AG09309 (cell line): ENCODE measurements around the gene TNNT2.

Experiments
- DNase-seq: peaks from one replicate; pipeline ENCODE4 v3.0.0-alpha.2; 2010; ENCODE audit warnings: low read depth
- H3K4me3 ChIP-seq: 2 replicates; pipeline ENCODE4 v1.5.1; 2011; ENCODE audit warnings: mild to moderate bottlenecking, low read depth, low read length, moderate library complexity; ENCODE audit not compliant: control insufficient read depth
- CTCF ChIP-seq: IDR thresholded peaks from 2 replicates; pipeline ENCODE4 v1.5.1; 2011; ENCODE audit warnings: mild to moderate bottlenecking, low read depth, low read length, inconsistent platforms; ENCODE audit not compliant: insufficient read depth, control insufficient read depth; ENCODE audit errors: missing control alignments

TNNT2 gene

GRCh38 chr1:201404722-201405483 is 27.4 kb upstream of the TNNT2 start:
- DNase-seq: no peak

DNA sequence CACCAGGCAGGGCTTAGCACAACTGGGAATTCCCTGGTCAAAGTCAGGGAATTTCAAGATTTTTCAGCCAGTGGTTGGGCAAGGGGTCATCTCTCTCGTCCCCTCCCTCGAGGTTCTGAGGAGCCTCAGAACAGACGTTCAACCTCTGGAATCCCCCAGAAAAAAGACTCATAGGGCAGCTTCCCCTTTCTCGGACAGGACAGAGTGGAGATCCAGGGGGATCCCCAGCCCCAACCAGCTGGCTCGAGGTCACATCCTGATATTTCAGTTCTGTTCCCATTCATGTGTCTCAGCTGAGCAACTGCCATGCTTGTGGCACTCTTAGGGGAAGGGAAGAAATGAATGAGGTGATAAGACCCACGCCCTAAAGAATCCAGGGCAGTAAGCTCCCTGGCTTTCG is 26.6 kb upstream of the TNNT2 start:
- no peak overlapping the region for H3K4me3 ChIP-seq
- TF ChIP-seq CTCF: no peak

More at GRCh38 chr1:201404722-201405483, 27.4 kb upstream of the TNNT2 start:
- no peak overlapping the region for H3K4me3 ChIP-seq
- TF ChIP-seq CTCF: no peak

GRCh38 chr1:201403359-201403758 is 25.9 kb upstream of the TNNT2 start:
- no peak overlapping the region for H3K4me3 ChIP-seq
- no peak for DNase-seq
- no peak for TF ChIP-seq CTCF

More for the DNA sequence above, 26.6 kb upstream of the TNNT2 start:
- DNase-seq: no peak

DNA sequence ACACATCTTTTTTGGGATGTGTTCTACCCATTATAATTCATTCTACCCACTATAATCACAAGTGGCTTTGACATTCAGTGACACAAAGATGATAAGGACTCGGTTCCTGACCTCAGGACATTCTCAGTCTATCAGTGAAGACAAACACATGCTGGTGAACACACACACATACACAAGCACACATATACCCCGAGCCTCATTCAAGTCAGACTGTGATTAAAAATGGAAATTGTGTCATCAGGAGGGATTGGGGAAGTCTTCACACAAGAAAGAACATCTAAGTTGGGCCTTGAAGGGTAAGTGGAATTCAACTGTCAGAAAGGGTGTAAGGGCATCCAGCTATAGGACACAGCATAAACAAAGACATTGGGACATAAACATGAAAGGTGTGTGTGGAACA is 24.2 kb upstream of the TNNT2 start:
- no peak for TF ChIP-seq CTCF
- no peak for DNase-seq

DNA sequence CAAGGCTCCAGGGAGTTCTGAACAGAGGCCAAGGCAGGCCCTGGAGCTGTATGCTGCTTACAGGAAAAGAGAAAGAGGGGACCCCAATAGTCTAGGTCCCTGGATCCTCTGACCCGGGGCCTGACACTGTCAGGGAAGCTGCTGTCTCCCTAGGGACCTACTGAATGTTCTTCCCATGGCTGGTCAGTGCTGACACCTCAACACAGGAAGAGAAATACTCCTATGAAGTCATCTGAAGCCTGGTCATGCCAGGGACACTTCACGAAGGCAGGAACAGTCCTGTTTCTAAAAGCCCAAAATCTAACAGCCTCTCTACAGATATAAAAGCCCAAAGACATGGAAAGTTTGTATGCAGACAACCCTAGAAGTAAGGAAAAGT is 23.4 kb upstream of the TNNT2 start:
- TF ChIP-seq CTCF: no peak
- DNase-seq: no peak
- no peak overlapping the region for H3K4me3 ChIP-seq

More for the DNA sequence above, 24.2 kb upstream of the TNNT2 start:
- H3K4me3 ChIP-seq: no peak overlapping the region

DNA sequence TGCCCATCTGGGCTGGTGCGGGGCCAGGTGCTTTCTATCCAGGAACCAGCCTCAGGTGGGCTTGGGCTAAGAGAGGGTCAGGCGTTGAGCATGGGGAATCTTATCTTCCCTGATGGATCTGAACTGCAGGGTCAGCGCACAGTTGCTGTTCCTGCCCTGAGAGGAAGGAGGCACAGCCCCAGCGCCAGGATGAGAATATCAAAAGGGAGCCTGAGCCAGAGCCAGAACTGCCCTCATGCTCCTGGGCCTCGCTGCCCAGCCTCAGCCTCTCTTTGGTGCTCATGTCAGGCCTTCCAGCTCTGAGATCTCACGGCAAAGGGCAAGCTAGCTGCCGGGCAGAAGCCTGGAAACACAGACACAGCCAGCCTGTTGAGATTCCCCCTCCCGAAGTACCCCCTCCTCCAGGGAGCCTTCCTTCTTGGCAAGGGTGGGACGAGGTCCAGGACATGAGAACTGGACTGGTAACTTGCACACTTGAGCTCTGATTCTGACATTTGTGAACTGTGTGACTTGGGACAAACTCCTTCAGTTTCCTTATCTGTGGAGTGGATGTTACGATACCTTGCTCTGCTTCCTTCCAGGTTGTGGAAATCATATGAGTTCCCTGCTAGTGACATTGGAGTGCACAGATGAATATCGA is 22.9 kb upstream of the TNNT2 start:
- no peak overlapping the region for H3K4me3 ChIP-seq
- no peak for DNase-seq
- no peak for TF ChIP-seq CTCF
